Measurements from ENCODE around the gene STK32B. TPM values are rescaled to one million over a fixed set of nuclear protein-coding genes. Genes with fewer than 3 reads are reported as not detected.

STK32B gene
- total RNA-seq, 1 experiment from 2014 or later: 11.6 TPM

DNA sequence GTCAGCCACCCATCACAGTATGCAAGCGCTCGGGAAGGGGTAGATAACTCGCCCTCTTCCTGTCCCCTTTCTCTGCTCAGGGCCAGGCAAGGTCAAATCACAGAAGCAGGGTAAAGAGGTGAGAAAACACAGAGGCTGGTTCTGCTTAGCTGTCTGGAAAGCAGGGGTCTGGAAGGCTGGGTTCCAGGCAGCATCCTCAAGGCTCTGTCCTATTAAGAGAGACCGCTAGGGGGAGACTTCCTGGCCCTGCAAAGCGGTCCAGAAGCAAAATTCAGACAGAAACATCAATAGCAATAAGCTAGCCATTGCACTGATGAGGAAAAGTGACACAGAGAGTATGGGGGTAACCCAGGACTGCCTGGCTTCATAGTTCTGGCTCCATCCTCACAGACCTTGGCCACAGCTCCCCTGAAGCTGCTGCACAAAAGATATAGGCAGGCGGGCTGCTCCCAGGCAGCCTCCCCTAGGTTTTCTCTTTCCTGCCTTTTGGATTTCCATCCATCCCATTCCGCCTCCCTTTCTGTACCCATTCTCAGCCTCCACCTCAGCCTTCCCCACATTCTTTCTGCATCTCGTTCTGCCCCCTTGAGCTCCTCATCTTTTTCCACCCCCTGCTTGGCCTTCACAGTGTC lies 348.6 kb downstream of the STK32B start:
- DNase-seq (ENCODE audit: low read depth, low spot score) (no peak), ATAC-seq (peak; percentile 73)
- no peak overlapping the region for H3K27ac ChIP-seq (ENCODE audit: low read length)
- ChIA-PET CTCF (interaction anchor here (0.6 kb wide), 2 partner anchors 210 to 472 kb away, joined by 3 to 4 read pairs; no protein-coding TSS in a partner anchor), POLR2A (no interaction called here)
- no TSS peak for BruUV-seq (replicated peaks)
- H3K36me3 ChIP-seq (ENCODE audit: control insufficient read depth, insufficient read depth, low read length): no peaks in the 10 kb centered on the region
- H3K4me3 ChIP-seq (ENCODE audit: low read depth in 2 of 2, low read length in 2 of 2): no peak overlapping the region
- H3K9me3 ChIP-seq (ENCODE audit: control insufficient read depth, insufficient read depth, low read depth, low read length): no peaks in the 10 kb centered on the region
- in situ Hi-C loops (cut with HindIII; ENCODE audit: low pct_unique_long_range_greater_than_20kb, low sequenced_read_pairs) (no loop called here), intact Hi-C loops (cut with micrococcal nuclease; ENCODE audit: unreplicated experiment) (no loop called here)
- no peaks in the 10 kb centered on the region for H3K4me1 ChIP-seq (ENCODE audit: control insufficient read depth, insufficient read depth, low read length)
- no peak for TF ChIP-seq POLR2AphosphoS5 (IDR thresholded peaks at IDR 0.05; ENCODE audit: low read depth, low read length)
- TF ChIP-seq, protein P1, sequence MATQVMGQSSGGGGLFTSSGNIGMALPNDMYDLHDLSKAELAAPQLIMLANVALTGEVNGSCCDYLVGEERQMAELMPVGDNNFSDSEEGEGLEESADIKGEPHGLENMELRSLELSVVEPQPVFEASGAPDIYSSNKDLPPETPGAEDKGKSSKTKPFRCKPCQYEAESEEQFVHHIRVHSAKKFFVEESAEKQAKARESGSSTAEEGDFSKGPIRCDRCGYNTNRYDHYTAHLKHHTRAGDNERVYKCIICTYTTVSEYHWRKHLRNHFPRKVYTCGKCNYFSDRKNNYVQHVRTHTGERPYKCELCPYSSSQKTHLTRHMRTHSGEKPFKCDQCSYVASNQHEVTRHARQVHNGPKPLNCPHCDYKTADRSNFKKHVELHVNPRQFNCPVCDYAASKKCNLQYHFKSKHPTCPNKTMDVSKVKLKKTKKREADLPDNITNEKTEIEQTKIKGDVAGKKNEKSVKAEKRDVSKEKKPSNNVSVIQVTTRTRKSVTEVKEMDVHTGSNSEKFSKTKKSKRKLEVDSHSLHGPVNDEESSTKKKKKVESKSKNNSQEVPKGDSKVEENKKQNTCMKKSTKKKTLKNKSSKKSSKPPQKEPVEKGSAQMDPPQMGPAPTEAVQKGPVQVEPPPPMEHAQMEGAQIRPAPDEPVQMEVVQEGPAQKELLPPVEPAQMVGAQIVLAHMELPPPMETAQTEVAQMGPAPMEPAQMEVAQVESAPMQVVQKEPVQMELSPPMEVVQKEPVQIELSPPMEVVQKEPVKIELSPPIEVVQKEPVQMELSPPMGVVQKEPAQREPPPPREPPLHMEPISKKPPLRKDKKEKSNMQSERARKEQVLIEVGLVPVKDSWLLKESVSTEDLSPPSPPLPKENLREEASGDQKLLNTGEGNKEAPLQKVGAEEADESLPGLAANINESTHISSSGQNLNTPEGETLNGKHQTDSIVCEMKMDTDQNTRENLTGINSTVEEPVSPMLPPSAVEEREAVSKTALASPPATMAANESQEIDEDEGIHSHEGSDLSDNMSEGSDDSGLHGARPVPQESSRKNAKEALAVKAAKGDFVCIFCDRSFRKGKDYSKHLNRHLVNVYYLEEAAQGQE (IDR thresholded peaks at IDR 0.05; ENCODE audit: insufficient read depth in 1 of 2, low read depth in 2 of 2, low read length in 1 of 2): no peak
- TF ChIP-seq, protein P2, sequence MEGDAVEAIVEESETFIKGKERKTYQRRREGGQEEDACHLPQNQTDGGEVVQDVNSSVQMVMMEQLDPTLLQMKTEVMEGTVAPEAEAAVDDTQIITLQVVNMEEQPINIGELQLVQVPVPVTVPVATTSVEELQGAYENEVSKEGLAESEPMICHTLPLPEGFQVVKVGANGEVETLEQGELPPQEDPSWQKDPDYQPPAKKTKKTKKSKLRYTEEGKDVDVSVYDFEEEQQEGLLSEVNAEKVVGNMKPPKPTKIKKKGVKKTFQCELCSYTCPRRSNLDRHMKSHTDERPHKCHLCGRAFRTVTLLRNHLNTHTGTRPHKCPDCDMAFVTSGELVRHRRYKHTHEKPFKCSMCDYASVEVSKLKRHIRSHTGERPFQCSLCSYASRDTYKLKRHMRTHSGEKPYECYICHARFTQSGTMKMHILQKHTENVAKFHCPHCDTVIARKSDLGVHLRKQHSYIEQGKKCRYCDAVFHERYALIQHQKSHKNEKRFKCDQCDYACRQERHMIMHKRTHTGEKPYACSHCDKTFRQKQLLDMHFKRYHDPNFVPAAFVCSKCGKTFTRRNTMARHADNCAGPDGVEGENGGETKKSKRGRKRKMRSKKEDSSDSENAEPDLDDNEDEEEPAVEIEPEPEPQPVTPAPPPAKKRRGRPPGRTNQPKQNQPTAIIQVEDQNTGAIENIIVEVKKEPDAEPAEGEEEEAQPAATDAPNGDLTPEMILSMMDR (IDR thresholded peaks at IDR 0.05): peak; percentile 80
- no peaks in the 10 kb centered on the region for H3K27me3 ChIP-seq (ENCODE audit: control insufficient read depth, insufficient read depth, low read length)

DNA sequence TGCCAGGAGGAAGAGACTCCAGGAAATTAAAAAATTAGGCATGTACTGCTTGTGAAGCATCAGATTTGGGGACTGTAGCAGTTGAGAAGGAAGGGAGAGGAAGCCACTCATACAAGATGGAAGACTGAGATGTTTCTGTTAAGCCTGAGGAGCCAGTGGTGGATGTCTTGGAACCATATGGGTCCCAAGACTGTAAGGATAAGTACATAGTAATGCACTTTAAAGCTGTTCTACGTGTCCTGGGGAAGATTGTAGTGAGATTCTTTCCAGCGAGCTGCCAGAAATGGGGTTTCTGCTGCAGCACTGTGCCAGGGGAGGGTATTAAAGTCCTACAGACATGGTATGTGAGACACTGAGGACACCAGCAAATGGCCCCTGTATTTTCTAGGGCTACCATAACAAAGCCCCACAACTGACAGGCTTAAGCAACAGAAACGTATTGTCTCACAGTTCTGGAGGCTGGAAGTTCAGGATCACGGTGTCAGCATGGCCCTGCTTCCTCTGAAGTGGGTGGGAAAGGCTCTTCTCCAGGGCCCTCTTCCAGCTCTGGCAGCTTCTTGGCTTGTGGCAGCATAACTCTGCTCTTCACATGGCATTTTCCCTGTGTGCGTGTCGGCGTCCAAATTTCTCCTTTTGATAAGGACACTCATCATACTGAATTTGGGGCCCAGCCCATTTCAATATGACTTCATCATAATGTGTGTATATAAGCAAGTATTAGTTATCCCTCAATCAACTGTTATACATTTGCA lies 352.6 kb downstream of the STK32B start:
- no peaks in the 10 kb centered on the region for H3K9me3 ChIP-seq (ENCODE audit: control insufficient read depth, insufficient read depth, low read depth, low read length)
- H3K4me1 ChIP-seq (ENCODE audit: control insufficient read depth, insufficient read depth, low read length): no peaks in the 10 kb centered on the region
- DNase-seq (ENCODE audit: low read depth, low spot score) (no peak), ATAC-seq (no peak)
- no peak for TF ChIP-seq POLR2AphosphoS5 (IDR thresholded peaks at IDR 0.05; ENCODE audit: low read depth, low read length)
- no peak for TF ChIP-seq TCF7L2 (IDR thresholded peaks at IDR 0.05; ENCODE audit: low read depth, low read length)
- TF ChIP-seq, protein P1 (IDR thresholded peaks at IDR 0.05; ENCODE audit: insufficient read depth in 1 of 2, low read depth in 2 of 2, low read length in 1 of 2): no peak
- TF ChIP-seq, protein P2 (IDR thresholded peaks at IDR 0.05): no peak
- no peak for TF ChIP-seq SIN3A (IDR thresholded peaks at IDR 0.05; ENCODE audit: borderline replicate concordance, insufficient read depth, low read depth, low read length)
- no TSS peak for BruUV-seq (replicated peaks)
- no peak overlapping the region for H3K27ac ChIP-seq (ENCODE audit: low read length)
- no peaks in the 10 kb centered on the region for H3K36me3 ChIP-seq (ENCODE audit: control insufficient read depth, insufficient read depth, low read length)
- intact Hi-C loops (cut with micrococcal nuclease; ENCODE audit: unreplicated experiment): no loop called here
- H3K27me3 ChIP-seq (ENCODE audit: control insufficient read depth, insufficient read depth, low read length): no peaks in the 10 kb centered on the region
- CTCF ChIA-PET: no interaction called here
- in situ Hi-C loops (cut with HindIII; ENCODE audit: low pct_unique_long_range_greater_than_20kb, low sequenced_read_pairs): no loop called here
- POLR2A ChIA-PET: no interaction called here
- no peak overlapping the region for H3K4me3 ChIP-seq (ENCODE audit: low read depth in 2 of 2, low read length in 2 of 2)

All from Panc1 (cell line).